GDM1 (cell line): Measurements from ENCODE around the gene ZNF750.

Experiments used
- DNase-seq: peaks from one replicate; lab custom pipeline; 2025; lab: John Stamatoyannopoulos, UW

The ZNF750 gene

GRCh38 chr17:82839617-82840292 is at the start of gene ZNF750:
ZNF750 (minus strand) TSS chr17:82840022; CDS start chr17:82832454, 7,568 bp downstream.
- no peak for DNase-seq

GRCh38 chr17:82888583-82889495 is 49.0 kb upstream of the ZNF750 start:
- DNase-seq = no peak

DNA sequence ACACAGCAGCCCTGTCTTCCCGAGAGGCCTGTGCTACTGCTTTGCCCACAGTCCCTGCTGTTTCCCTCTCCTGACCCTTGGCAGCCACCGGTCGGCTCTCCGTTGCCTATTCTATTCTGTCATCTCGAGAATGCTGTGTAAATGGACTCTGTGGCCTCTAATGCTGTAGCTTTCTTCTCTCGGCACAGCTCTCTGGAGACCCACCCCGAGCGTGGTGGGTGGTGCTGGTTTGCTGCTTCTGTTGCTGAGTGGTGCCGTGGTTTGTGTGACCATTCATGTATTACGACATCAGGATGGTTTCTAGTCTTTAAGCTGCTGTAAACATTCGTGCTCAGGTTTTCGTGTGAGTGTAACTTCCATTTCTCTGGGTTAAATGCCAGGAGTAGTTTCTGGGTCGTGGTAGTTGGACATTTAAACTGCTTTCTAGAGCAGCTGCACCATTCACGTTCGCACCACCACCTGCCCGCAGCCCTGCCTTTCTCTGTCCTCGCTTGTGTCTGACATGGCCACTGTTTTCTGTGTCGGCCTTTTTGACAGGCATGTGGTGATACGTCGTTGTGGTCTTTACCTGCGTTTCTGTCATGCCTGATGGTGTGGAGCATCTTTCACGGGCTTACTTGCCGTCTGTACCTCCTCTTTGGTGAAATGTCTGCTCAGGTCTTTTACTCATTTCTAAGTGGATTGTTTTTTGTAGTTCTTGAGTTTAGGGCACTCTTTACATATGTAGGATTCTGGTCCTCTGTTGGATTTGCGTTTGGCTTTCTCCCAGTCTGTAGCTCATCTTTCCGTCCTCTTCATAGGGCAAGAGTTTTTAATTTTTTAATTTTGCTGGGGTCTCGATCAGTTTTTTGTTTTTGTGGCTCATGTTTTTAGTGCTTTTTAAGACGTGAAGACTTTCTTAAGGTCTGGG is 47.7 kb upstream of the ZNF750 start:
- DNase-seq = no peak

DNA sequence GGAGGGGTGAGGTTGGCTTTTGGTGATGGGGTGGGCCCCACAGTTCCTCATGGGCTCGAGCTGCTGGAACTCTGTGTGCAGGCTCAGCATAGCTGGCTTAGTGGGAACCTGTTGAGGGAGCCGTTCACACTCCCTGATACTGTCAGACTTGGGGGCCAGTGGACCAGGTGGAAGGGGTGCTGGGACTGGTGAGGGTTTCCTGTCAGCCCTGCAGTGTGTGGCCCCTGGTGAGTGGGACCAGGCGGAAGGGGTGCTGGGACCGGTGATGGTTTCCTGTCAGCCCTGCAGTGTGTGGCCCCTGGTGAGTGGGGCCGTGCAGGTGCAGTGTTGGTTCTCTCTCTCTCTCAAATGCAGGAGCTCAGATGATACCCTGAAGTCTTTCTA is 45.1 kb upstream of the ZNF750 start:
- no peak for DNase-seq

DNA sequence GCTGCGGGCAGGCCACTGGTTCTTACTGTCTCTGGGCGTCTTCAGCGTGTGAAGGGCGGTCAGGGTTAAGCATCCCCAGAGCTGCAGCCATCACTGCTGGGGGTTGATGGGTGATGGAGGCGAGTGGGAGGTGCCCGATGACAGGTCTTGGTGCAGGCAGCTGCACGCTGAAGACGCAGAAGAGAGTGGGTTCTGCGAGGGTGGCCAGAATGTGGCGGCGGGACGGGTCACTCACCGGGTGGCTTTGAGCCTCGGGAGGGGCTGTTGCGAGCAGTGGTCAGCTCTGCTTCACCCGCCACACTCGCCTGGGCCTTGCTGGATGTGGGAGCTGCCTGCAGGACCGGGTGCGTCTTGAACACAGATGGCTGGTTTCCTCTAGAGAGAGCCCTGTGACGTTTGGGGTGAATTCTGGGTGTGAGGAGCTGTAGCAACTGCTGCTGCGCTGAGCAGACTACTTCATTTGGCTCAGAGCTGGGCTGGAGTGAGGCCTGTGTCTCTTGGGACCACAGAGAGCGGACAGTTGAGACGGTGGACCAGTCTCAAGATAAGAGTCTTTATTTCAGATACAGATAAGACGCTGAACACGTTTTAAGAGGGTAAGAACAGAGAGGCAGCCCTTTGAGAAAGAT is 44.6 kb upstream of the ZNF750 start:
- DNase-seq = no peak

DNA sequence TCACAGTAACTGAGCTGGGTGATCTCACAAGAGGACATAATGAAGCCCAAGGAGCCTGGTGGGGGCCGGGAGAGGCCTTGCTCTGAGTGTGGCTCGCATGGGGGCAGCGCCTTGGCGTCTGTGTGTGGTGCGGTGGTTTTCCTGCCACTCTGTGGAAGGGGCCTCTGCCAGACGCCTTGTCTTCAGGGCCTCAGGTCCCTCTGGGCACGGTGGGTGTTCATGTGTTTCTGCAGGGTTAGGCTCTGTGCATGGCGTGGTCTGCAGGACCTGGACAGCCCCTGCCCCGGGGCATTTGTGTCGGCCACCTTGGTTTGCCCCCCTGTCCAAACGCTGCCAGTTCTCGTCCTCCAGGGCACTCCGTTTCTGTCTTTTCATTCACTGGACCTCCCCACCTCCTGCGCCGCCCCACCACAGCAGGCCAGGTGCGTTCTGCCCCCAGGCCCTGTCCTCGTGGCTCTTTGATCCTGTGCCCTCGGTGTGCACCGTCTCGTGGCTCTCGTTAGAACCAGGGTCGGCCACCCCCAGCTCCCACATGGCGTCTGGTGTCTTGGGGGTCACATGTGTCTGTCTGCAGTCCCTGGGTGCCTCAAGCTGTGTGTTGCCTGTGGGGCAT is 43.7 kb upstream of the ZNF750 start:
- peak; percentile 51 for DNase-seq

GRCh38 chr17:82882715-82883418 is 43.0 kb upstream of the ZNF750 start:
- no peak for DNase-seq

DNA sequence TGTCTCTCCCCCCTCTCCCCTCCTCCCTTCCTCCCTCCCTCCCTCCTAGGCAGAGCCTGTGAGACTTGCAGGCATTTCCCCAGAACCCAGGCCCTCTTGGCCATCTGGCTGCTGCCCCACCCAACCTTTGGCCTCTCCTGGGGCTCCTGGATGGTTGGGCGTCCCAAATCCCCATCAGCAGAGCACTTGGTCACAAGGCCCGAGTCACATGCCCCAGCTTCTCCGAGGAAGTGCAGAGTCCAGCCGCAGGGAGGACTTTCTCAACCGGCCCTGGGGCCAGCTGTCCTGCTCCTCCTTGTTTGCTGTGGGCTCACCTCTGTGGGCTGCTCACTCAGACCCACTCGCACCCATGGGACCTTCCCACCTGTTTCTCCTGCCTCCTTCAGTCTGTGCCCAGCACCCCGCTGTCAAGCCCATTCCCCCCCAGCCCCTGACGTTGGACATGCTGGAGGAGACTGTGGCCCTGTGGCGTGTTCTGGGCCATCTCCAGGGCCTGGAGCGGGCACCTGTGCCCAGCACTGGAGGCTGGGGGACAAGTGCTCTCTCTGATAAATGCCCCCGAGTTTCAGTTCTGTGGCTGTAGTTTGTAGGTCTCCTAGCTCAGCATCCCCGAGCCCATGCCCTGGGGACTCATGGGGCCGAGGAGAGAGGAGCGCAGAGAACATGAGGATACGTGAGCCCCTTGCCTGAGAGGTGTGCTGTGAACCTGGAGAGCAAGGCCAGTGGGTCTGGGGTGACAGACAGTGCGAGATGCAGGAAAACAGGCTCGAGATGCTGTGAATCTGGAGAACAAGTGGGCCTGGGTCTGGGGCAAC is 42.3 kb upstream of the ZNF750 start:
- DNase-seq = no peak

DNA sequence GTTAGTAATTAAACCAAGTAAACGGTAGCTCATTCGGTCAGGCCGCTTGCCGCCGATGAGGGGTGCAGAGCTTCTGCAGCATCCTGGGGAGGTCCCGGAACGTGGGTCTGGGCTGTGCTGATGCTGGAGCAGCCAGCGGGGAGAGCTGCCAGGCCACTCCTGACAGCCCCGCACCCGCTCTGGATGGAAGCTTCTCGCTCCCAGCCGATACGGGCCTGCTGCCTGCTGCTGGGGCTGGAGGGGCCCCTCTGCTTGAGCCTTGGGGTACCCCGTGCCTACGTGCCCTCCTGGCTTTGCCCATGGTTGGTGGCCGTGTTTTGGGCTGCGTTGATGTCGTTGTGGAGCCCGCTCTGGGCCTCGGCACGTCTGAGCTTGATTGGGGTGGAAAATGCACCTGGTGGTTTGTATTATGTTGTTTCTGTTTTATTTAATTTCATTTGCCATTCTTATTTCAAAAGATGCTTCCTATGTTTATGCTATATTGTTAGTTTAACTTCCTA is 41.6 kb upstream of the ZNF750 start:
- no peak for DNase-seq

- DNase-seq = no peak
Measured at GRCh38 chr17:82880620-82881323, 41.0 kb upstream of the ZNF750 start.

- no peak for DNase-seq
Measured at GRCh38 chr17:82879241-82879640, 39.4 kb upstream of the ZNF750 start.

DNA sequence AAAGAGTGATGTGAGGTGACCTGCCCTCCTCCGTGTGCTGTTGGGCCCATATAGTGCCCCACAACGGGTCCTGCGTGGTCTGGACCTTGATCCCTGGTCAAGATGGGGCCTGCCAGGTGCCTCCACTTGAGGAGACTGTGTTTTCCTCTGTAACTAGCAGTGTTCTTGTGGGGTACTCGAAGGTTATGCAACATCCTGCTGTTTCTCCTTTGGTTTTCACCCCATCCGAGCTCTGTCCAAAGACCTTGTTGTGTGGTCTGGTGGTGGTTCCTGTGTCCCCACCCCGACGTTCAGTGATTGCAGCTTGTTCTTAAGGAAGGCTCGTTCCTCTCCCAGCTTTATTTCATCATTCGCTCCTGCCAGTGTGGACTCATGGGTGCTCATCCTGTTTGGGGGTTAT is 38.7 kb upstream of the ZNF750 start:
- no peak for DNase-seq

DNA sequence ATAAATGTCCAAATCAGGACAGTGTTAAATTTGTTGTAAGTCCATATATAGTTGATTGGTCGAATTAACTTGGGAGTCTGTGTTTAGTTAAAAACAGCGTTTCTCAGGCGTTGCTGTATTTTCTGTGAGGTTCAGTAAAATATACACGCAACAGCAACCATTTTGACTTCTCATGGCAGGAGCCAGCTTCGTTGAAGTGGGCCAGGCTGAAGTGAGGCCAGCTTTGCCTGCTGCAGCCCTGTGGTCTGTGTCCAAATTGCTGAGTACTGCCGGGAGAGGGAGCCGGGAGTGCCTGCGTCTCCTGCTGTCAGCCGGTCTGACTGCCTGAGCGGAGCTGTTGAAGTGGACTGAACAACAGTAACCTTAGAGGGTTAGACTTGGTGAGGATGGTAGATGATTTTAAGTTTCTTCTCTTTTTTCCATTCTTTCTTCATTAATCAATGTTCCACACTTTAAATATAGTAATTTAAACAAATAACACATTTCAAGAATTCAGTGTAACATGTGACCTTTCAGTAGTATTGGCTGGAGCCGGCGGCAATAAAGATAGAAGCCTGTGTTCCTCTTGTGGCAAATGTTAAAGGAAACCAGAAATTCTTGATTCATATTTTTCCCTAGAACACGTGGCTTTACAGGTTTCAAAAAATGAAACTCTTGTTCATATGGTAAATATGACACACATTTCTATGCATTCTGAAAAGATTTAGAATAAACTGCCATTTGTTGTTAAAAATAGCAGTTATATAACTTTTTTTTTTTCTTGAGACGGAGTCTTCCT is 37.0 kb upstream of the ZNF750 start:
- no peak for DNase-seq

DNA sequence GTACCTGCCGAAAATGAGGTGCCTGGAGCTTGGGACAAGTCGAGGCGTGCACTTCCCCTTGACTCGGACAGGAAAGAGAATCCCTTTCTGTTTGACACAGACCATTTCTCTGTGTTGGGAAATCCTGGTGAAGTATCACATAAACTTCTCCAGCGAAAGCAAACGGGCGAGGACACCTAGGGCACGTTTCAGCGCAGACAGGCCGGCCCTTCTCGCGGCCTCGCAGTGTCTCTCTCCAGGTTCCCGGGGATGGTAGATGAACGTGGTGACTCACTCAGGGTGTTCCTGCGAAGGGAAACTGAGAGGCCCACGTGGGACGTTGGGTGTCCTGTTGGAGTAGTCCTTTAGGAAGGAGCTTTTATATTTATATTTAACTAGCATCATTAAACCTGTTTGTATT is 36.3 kb upstream of the ZNF750 start:
- no peak for DNase-seq

DNA sequence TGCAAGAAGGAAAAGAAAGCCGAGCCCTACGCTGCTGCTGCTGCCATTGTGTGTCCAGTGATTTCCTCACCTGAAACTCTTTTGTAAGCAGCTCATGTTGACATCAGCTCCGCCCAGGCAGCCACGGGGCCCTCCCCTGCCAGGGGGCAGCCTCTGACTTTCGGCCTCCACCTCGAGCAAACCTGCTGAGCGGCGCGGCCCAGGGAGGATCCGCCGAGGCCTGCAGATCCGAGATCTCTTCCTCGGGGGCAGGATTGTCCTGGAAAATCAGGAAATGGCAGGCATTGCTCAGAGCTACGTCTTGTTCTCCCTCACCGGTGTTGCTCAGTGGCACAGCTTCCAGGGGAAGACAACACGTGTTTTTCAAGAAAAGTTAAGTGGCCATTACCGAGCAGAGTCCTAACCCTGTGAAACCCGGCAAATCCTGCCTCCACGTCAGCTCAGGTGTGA is 35.6 kb upstream of the ZNF750 start:
- DNase-seq = no peak

DNA sequence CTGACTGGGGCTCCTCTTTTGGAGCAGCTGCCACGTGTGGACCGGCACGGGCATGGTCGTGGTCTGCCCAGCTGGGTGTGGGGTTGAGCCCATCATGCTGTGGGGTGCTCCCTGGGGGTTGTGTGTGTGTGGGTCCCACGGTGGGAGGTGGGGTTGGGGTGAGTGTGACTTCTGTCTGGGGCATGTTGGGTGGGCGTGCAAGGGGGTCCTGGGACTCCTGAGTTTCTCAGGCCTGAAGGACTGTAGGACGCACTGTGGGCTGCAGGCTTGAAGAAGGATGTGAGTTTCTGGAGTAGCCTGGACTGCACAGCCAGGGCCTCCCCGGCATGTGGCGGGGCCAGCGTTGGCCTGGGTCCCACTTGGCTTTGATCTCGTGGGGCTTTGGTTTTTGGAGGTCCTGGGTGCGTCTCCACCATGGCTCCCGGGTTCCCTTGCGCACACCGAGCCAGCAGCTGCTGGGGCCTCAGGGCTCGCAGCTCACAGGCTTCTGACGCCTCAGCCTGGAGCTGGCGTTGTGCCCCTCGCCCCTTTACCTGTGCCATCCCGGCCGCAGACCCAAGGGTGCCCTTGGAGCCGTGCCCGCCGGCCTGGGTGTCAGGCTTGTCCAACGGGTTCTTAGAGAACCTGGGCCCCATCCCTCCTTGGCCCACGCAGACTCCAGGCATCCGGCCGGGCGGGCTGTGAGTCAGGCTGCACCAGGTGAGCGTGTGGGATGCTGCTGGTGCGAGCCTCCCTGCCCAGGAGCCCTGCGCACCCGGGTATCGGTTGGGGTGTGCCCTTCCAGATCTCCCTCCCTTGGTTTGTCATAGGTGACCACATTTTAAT is 34.4 kb upstream of the ZNF750 start:
- DNase-seq = no peak

- no peak for DNase-seq
Measured at GRCh38 chr17:82873521-82873920, 33.7 kb upstream of the ZNF750 start.
